Stimulated activated CD8-positive, alpha-beta memory T cell treated with anti-CD3 and anti-CD28 coated beads, Interleukin-2, amount 100 ng/mL, for 48 hours (primary cell): ENCODE results near the gene GBF1.
A peak's percentile ranks its signal among the peaks of the same experiment; 100 is the strongest.
"Not testable (repeated sequence)": the region's sequence is repeated elsewhere in the genome, so short reads cannot be mapped to it uniquely, and the experiment has no call there.

ENCODE experiments used
- DNase-seq, 2 donors: peaks; one replicate each; pipeline ENCODE4 v3.0.0-alpha.2; 2020; ENCODE audit warnings: low read depth in 2 of 2

The GBF1 gene

DNA sequence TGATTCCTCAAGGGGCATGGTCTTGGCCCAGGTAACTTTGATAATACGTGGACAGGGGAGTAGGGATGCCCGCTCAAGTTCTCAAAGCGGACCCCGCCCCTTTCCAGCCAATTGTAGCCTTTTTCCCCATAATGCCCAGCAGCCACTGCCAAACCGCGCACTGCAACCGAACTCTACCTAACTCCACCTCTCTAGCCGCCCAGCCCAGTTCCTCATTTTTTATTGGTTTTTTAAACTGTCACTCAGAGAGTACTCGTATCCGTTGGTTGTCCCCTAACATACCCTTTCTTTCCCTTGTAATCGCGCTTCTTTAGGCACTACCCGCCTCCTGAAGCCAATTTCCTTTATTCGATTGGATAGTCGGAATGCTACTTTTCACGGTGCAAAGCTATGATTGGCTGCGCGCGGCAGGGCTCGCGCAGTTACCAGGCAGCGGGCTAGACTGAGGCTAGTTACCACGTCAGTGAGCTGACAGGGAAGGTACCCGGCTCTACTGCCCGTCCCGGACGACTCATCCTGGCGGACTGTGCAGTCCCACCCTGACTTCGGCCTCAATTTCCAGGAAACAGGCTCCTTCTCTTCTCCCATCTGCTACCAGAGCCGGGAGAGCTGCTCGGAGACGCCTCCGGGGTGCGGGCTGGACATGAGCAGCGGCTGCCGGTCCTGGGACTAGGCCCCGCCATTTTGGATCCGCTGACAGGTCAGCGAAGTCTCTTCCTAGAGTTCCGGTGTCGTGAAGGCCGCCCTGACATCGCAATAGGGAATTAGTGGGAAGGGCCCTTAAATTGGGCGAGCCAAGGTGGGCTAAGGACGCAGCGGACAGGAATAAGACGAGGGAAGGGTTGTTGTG is at the start of gene GBF1:
TSS of gene GBF1 (plus strand) at position 451 of the 850 bp plus-strand sequence. CDS start 13,407 bp downstream, outside the sequence.
- DNase-seq: peak; percentile 77 to 81

DNA sequence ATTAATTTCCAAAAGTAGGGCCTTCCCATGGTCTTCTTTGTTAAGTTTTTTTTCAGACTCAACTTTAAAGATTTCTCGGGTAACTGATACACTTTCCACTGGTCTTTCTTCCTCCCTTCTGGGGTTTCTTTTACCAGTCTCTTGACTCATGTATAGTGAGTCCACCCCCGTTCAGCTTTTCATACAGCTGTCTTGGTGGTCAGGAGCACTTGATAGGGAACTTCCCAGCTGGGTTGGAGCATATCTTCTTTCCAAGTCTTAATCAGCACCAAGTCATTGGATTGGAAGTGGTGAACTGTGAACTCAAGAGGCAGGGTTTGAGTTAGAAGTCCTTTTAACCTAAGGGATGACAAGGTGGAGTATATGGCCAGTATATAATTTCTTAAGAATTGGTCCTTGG is 48.4 kb upstream of the GBF1 start:
- DNase-seq: no peak

DNA sequence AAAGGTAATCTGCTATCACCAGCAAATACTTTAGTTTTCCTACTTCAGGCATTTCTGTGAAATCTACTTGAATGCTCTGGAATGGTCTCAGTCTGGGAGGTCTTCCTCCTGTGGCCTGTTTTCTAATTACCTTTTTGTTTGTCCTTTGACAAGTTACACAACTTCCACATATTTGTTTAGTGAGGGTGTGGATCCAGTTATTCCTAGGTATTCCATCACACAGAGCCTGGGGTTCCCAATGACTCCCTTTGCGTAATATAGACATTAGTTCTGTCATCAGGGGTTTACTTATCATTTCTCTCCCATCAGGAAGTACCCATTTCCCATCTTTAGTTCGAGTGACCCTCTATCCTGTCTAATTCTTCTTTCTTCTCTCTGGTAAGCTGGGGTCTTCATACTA is 47.3 kb upstream of the GBF1 start:
- DNase-seq: no peak

- no peak for DNase-seq
Measured at GRCh38 chr10:102200751-102201640, 44.3 kb upstream of the GBF1 start.

GRCh38 chr10:102202386-102202785 is 42.9 kb upstream of the GBF1 start:
- DNase-seq: no peak

DNA sequence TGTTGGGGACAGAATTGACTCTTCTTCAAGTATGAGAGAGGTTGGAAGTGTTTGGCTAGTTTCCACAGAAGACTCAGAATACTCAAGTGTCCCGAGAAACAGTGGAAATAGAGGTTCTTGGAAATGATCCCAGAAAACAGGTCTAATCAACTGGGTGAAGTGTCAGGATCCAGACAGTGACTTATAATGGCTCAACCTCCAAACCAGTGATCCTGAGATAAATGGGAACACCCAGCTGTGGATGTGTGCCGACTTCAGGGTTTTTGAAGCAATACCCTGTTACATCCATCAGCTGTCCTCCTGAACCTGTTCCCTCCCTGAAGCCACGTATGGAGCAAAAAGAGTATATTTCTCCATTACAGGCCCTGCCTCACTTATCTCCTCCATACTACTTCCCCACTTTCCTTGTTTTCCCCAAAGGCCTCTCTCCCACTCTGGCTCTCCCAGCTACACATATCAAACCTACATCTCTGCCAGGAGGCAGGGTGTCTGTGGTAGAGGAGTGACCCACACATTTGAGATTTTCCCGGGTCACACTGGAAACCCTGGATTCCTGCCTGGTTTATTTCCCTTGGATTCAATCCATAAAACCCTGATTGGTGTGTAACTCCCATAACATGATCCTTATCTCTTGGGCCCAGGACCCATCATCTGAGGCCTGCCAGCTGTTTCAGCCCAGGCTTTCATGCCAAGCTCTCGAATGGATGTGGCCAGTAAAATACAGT is 36.9 kb upstream of the GBF1 start:
- DNase-seq: no peak

DNA sequence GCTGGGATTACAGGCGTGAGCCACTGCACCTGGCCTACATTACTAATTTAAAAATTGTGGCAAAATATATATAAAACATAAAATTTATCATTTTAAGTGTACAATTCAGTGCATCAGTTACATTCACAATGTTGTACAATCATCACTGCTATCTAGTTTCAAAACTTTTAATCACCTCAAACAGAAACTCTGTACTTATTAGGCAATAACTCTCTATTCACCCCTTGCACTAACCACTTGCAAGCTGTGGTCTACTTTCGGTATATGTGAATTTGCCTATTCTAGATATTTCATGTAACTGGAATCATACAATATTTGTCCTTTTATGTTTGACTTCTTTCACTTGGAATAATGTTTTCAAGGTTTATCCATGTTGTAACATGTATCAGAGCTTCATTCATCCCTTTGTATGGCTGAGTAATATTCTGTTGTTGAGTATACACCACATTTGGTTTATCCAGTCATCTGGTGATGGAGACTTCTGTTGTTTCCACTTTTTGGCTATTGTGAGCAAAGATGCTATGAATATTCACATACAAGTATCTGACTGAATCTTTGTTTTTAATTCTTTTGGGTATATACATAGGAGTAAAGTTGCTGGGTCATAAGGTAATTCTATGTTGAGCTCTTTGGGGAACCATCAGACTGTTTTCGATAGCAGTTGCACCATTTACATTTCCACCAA is 33.6 kb upstream of the GBF1 start:
- no peak for DNase-seq

GRCh38 chr10:102213599-102213998 is 31.7 kb upstream of the GBF1 start:
- DNase-seq: not testable (repeated sequence)

DNA sequence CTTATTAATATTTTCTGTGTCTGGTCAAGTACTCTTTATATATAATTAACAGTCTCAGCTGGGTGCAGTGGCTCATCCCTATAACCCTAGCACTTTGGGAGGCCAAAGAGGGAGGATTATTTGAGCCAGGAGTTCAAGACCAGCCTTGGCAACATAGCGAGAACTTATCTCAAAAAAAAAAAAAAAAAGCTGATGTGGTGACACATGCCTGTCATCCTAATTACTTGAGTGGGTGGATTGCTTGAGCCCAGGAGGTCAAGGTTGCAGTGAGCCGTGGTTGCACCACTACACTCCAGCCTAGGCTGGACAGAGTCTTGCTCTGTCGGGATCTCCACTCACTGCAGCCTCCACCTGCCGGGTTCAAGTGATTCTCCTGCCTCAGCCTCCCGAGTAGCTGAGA is 26.0 kb upstream of the GBF1 start:
- no peak for DNase-seq

DNA sequence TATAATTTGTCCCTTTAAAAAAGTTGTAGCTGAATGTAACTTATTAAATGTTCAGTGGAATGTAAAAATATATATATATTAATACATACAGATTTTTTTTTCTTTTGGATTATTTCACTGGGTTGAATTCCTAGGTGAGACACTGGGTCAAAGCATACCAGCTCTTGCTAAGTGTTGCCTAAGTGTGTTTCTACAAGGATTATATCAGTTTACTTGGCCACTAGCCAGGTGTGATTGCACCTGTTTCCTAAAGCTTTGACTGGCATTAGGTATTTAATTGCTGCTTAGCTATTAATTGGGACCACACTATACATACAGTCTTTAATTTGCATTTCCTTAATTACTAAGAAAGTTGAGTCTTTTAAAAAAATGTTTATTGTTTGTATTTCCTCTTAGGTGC is 24.7 kb upstream of the GBF1 start:
- DNase-seq: no peak

DNA sequence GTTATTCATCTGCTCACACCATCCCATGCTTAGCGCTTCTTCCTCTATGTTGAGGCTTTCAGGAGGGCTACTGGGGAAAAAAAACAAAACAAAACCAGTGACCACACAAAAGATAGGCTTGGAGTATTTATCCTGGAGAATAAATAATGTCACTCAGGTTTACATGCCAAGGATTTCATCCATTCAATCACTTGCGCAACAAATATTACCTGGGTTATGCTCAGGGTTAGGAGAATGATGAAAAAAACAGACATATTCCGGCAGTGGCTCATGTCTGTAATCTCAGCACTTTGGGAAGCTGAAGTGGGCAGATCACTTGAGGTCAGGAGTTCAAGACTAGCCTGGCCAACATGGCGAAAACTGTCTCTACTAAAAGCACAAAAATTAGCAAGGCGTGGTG is 22.5 kb upstream of the GBF1 start:
- no peak for DNase-seq

GRCh38 chr10:102225646-102226541 is 19.4 kb upstream of the GBF1 start, which contains the start of gene ELOVL3:
TSS of gene ELOVL3 (plus strand) at chr10:102226299. CDS start at chr10:102226549, 250 bp downstream.
- DNase-seq: peak; percentile 72 to 79

DNA sequence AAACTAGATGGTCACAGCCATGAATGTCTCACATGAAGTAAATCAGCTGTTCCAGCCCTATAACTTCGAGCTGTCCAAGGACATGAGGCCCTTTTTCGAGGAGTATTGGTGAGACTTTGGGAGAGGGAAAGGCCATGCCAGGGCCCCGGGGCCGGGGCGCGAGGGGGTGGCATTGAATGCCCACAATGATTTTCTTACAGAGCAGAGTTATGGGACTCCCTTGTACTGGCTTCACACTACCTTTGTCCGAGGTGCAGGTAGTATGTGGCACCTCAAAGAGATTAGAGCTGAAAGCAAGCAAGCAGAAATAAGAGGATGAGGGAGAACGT is 18.8 kb upstream of the GBF1 start:
- DNase-seq: no peak

DNA sequence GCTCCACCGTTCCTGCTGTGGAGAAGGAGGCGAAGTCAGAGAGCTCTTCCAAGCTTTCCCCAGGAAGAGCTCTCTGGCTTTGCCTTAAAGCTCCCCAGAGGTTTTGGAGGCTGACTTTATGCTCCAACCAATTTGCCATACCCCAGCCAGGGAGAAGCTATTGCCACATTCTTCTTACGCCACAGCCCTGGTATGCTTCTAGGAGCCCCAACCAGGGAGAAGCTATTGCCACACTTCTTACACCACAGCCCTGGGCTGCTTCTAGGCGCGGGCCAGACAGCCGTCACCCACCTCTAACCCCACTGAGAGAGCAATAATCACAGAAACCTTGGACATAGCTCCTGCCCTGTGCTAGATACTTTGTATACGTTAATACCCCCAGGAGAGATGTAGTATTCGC is 18.3 kb upstream of the GBF1 start:
- no peak for DNase-seq

DNA sequence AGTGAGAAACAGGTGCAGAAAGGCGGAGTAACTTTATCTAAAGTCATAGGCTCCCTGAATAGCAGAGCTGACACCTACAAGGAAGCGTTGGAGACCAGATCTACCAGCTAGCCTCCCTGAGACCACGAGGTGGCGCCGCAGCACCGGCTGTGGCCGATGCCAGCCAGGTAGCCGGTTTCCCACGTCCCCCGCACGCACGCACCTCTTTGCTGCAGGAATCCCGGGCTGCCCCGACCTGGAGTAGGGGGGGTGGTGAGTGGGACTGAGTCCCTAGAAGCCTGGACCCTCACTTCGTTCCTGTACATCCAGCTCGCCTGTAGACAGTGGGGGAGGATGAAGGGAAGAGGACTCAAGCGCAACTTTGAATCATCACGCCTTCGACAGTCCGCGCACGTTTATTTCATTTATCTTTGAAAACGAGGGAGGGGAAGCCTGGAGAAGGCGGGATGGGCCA is 15.5 kb upstream of the GBF1 start:
- peak; percentile 75 to 80 for DNase-seq

DNA sequence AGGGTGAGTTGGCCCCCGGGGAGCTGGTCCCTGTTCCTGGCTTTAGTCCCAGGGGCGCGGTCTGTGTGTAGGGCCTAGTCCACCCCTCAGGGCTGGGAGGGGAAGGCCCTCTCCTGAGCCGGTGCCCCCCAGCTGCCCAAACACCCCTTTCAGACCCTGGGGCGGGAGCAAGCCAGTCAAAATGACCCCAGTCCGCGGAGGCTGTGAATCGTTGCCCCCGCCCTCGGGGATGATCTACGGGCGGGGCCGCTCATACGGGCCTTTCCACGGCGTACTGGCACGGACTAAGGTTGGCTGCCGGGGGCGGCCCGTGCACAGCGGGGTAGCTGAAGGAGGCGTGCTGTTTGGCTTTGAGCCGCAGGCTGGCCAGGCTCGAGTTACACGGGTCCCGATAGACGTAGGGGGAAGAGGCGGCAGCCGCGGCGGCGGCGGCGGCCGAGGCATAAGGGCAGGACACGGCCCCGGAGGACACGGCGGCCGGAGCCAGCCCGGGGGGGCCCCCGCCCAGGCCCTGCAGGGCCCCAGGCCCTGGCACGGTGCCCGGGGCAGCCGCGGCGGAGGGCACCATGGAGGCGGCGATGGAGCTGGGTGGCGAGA is 15.0 kb upstream of the GBF1 start:
- DNase-seq: no peak

DNA sequence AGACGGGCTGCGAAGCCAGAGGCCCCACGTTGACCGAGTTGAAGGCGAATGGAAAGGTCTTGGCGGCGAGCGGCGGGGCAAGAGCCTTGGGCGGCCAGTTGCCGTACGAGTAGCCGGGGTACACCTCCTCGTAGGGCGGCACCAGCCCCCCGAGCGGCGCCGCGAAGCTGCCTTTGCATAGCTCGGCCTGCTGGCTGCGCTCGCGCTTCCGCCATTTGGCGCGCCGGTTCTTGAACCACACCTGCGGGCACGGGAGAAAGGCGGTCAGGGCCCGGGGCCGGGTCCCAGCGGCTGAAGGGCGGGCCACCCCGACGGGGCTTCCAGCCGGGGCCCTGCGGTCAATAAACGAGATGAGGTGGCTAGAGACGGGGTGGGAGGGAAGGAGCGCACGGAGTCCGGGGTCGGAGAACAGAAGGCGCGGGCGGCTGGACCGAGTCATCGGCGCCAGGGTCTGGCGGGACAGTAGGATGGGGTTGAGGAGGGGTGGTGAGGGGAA is 14.4 kb upstream of the GBF1 start:
- no peak for DNase-seq

DNA sequence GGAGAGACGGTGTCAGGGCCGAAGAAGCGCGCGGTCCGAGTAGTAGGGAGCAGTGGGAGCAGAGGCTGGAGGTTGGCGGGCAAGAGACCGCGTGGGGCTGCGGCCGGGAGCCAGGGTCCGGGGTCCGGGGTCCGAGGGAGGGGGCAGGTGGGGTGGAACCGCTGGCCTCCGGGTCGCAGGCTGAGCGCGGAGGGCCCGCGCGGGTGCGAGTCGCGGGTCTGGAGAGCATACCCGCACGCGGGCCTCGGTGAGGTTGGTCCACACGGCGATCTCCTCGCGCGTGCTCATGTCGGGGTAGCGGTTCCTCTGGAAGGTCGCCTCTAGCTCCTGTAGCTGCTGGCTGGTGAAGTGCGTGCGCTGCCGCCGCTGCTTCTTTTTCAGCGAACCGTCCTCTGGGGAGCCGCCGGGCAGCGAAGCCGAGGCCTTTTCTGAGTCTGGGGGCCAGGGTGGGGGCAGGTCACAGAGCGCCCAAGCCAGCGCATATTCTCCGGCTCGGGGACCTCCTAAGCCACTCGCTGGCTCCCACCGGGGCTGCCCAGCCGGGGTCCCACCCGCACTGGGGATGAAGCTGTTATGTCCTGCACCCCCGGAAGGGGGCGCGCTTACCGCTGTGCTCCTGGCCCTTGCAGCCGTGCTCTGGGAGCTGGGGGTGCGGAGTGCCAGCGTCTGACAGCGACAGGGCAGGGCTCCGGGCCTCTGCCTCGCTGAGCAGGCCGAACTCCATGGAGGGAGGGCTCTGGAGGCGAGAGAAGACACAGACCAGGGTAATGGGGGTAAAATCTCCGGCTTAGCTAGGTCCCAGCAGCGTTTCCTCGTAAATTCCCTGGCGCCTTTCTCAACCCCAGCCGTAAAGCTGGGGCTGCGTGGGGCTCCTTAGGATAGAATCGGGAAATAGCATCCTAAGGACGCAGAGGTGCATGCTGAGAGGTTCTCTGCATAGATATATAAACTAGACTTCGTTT is 13.7 kb upstream of the GBF1 start:
- peak; percentile 61 to 75 for DNase-seq

DNA sequence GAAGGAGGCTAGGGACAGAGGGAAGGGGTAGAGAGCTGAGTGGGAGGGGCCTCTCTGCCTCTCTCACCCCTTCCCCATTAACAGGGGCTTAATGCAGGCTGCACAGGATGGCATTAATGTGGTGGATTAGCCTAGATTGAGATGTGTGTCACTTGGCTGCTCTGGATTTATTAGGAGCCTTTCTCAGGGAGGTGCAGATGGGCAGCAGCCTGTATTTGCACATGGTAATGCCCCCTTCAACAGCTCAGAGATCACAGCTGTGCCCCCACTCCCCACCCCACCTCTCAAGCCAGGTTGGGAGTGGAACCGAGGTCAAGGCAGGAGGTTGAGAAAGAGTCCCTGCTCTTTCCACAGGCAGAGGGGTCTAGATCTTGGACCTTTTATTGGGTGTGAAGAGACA is 11.3 kb upstream of the GBF1 start:
- DNase-seq: no peak
